GM21786 (cell line): ENCODE measurements around the gene SNX25.

ENCODE experiments used
- ATAC-seq: cut with Tn5 transposase; IDR thresholded peaks from one replicate; pipeline ENCODE4 v1.9.1; 2021; ENCODE audit not compliant: unreplicated experiment

SNX25 gene

DNA sequence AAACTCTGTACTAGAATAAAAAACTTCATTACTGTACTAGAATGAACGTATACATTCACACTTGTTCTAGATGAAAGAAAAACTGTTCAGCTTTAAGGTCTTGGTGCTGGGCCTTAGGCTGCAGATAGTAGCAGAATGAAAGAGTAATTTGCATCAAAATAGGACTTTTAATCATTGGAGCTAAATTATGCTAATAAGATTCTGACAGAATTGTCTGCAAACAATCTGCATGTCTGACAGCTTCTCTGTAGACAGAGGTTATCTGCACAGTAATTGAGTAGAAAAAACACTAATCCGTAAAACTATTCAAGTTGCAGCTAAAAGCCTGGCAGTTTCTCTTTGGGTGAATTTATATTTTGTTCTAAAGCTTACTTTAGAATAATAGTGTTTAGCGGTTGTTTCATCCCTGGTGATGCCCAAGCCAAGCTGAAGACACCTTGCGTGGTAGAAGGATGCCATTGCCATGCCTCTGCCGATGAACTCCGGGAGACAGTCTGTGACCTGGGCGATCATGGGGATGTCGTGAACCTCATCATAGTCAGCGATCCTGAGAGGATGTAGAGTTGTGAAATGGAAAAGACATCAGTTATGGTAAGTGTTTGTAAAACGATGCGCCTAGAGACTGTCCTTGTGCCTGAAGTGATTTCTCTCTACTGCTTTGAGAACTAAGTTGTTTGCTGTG is 161.0 kb downstream of the SNX25 start:
- no peak for ATAC-seq

DNA sequence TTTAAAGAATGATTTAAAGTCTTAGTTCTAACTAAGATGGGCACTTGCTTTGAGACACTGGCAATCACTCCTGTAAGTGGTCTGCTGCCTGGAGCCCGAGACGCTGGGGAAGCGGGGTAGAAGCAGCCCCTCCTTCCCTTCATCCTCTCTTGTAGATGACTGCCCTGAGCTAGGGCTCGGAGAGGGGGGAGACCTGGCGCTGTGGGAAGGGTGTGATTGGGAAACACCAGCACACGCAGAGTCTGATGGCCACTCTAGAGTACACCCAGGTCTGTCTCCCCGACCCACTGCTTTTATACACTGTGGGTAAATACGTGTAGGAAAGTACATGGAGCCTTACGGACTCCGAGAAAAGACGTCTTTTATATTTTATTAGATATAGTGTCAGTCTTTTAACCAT is 162.3 kb downstream of the SNX25 start:
- ATAC-seq = no peak

DNA sequence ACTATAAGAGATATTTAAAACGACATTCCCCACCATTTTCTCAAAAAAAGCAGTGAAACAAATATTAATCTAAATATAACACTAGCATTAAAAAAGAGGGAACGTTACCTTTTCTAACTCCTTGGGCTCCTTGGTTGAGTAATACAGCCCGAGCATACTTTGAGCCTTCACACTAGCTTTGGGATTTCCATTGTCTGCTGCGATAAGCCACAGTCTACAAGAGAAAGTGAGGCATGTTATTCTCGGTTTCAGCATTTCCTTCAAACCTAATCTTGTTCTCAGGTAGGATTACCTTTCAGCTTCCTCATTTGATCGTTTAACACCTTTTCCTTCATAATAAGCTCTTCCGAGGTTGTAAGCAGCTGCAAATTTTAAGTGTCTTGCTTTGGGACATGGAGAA is 164.6 kb downstream of the SNX25 start:
- ATAC-seq = no peak

DNA sequence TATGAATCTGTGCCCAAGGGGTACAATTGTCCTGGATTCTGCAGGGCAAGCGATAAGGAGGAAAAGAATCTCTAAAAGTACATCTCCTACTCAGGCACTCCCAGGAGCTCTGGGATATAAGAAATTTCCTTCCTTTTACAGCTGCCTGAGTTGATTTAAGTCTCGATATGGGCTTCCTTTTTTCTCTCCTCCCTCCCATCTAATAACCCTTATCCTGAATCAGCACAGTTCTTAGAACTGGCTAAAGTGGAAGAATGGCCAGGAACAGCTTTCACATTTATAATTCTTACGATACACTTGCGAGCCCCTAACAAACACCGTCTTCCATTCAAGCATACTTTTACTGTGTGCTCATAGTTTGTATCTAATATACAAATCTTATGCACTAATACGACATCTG is 165.2 kb downstream of the SNX25 start:
- no peak for ATAC-seq

DNA sequence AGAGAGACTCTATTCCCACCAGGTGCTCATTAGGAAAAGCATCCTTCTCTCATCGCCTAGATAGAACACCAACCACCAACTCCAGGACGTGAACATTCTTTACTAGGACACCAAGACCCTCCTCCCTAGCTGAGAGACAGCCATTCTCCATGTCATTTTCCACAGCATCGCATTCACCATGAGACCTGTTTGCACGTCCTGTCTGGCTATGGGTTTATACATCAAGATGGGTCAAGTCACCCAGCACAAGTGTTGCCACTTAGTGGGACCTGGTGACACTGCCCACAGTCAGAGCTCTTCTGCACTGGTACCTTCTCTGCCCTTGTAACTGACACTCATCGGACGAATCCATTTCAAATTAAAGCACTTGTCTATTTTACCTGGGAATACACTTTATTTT is 168.9 kb downstream of the SNX25 start:
- no peak for ATAC-seq

DNA sequence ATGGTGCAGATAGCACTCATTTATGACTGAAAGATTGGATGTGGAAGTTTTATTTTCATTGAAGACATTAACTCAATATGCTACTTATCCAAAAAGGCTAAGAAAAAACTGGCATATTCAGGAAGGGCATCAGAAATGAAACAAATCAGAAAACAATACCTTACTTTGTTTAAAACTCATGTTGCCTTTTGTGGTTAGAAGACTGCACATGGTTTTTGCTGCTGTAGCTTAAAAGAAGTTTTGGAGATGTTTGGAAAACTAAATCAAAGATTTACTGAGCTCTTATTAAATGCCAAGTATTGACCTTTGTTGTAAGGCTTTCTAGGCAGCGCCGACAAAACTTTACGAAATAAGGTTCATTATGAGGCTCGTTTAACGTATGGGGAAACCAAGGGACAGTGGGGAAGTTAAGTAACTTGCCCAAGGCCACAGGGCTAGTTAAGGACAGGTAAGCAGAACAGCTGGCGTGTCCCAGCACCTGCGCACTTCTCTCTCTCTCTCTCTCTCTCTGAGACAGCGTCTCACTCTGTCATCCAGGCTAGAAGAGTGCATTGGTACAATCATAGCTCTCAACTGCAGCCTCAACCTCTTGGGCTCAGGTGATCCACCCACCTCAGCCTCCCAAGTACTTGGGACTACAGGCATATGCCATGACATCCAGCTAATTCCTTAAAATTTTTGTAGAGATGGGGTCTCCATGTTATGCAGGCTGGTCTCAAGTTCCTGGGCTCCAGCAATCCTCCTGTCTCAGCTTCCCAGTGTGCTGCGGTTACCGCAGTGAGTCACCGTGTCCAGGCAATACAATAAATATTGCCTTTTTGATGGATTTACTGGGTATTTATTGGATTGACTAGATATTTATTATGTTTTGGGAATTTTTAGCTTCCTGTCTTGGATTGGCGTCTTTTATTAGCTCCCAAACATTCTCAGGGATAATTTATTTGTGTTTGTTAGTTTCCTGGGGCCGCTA is 170.2 kb downstream of the SNX25 start:
- no peak for ATAC-seq

DNA sequence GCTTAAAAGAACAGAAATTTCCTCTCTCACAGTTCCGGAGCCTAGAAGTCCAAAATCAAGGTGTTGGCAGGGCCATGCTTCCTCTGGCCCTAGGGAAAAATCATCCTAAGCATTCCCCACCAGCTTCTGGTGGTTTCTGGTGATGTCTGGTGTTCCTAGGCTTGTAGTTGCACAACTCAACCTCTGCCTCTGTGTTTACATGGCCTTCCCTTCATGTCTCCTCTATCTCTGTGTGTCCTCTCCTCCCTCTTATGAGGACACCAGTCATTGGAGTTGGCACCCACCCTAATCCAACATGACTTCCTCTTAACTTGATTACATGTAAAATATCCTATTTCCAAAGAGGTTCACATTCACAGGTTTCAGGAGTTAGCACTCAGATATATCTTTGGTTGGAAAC is 170.9 kb downstream of the SNX25 start:
- ATAC-seq = no peak

DNA sequence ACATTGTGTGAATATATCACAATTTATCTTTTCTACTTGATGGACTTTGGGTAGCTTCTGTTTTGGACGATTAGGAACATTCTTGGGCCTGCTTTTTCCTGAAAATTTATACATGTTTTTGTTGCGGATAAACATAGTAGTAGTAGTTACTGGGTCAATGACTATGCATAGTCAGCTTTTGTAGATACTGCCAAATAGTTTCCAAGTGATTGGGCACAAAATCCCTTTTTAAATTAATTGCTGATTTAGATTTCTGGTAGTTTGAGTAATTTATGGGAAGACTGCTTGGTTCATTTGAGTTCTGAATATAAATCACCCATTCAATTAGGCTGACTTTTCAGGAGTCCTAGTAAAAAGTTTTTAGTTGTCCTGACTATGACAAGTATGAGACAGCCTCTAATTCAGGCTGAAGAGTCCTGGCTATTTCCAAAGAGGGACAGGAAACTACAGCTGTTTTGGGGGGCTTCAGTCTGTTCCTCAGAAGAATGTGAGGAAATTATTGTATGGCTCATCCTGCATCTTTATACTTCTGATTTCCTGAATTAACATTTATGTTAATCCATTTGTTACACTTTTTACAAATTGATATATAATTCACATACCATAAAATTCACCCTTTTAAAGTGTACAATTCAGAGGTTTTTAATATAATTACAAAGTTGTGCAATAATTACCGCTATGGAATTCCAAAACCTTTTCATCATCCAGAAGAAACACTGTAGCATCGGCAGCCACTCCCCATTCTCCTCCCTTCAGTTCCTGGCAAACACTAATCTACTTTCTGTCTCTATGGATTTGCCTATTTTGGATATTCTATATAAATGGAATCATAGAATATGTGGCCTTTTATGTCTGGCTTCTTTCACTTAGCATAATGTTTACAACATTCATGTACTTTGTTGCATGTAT is 172.1 kb downstream of the SNX25 start:
- no peak for ATAC-seq

DNA sequence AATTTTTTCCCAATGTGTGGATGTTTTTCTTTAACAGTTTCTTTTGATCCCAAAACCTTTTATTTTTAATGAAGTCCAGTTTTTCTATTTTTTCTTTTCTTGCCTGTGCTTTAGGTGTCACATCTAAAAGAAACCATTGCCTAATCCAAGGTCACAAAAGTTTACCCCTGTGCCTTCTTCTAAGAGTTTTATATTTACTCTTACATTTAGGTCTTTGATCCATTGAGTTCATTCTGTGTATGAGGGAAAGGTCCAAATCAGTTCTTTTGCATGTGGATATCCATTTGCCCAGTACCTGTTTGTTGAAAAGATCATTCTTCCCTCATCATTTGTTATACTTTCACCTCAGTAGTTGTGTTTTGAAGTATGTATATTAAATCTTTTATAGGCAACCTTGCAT is 173.4 kb downstream of the SNX25 start:
- ATAC-seq = no peak

DNA sequence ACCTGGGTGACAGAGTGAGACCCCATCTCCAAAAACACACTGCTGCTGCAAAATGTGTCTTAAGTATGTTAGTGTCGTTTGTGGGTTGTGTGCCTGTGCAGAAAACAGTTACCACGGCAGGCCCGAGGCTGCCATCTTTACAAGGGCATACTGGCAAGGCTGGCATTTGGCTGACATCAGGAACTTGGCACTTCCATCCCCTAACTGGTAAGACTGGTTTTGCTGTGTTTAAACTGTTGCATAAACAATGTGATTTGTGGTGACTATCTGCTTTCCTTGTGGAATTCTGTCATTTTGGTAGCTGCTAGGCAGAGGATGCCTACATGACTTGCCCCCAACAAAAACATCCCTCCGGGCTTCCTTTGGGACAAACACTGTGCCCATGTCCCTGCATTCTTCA is 174.1 kb downstream of the SNX25 start:
- no peak for ATAC-seq

DNA sequence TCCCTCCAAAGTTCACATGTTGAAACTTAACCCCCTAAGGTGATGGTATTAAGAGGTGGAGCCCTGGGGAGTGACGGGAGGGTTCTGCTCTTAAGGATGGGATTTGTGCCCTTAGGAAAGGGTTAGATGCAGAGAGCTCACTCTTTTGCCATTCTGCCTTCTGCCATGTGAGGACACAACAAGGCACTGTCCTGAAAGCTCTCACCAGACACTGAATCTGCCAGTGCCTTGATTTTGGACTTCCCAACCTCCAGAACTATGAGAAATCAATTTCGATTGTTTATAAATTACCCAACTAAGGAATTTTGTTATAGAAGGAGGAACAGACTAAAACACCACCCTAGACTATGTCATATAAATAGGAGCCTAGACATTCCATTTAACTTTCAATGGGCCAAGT is 174.7 kb downstream of the SNX25 start:
- ATAC-seq = no peak

DNA sequence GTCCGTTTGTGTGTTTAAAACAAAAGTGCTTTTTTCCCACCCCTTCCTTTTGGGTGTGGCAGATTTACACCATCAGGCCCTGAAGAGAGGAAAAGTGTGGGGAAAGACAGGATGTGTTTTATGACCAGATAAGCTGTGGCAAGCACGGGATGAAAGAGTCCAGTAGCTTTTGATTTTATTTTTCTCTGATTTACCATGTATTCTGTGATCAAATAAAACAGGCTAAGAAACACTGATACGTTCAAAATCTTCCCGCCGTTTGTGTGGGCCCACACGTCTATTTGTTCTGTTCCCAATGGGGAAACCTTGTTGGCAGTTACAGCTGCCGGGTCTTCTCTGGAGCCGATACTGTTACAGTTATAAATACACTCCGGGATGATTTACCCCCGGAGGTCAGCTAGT is 175.5 kb downstream of the SNX25 start:
- ATAC-seq = no peak

DNA sequence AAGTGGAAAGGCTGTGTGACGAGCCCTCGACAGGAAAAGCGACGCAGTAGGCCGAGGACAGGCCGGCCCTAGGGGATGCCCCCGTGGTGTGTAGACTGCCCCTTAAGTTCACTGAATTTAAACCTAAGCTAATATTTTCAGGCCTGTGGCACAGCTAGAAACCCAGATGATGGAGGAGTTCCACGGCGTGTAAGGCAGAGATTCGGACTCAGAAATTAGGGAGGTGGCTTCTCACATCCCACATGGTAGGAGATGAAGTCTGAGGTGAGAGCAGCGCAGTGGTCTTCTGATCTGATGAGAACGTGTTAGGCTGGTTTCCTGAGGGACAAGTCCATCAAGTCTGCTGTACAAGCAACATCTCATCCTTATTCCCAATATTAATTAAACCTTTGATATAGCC is 178.6 kb downstream of the SNX25 start:
- ATAC-seq = no peak

DNA sequence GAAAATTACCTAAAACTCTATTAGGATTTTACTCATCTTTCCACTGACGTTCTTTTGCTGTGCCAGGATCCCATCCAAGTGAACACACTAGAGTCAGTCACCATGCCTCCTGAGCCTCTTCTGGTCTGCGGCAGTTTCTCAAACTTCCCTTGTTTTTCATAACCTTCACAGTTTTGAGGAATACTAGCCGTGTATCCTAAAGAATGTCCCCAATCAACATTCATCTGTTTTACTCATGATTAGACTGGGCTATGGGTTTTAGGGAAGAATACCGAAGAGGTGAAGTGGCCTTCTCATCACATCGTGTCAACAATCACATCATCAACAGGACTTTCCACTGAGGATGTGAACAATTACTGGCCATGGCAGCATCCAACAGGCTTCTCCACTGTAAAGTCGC is 181.5 kb downstream of the SNX25 start:
- ATAC-seq = no peak

DNA sequence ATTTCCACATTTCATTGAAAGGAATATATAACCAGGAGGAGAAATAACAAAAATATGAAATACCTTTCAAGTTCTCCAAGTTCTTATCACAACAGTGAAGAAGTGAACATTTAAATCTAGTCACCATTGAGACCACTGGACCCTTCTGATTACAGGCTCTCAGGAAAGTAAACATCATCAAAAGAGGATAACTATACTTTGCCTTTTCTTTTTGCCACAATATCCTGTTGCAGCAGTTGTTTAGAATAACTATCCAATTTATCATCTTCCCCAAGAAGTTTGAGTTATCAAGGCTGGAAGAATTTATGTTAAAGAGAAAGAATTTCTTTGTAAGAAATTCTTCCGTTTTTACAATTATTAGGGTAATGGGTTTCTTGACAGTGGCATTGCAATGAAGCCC is 182.8 kb downstream of the SNX25 start:
- ATAC-seq = no peak

DNA sequence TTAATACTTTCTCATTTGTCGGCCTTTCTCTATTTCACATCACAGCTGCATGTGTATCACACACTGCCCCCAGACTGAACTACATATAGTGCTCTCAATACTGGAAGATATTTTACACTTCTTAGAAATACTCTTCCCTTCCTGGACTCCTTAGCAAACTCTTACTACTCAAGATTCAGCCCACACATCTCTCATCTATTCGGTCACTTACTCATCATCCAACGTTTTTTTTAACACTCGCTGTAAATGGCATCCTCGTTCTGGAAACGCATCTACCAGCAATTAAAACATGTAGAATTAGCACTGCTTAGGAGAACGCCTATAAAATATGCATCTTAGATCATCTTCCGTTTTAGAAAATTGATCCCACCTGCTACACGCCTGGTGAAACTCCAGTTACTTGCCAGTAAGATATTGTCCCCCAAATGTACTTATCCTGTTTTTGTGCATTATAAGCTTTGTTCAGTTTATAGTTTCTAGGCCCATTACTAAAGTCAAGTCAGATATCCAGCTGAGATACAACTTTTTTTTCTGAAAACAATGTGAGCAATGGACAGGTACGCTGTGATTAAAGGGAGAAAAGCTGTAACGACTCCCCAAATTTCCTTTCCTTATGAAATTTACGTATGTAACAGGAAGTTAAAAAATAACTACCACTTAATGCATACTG is 185.3 kb downstream of the SNX25 start:
- ATAC-seq = no peak

DNA sequence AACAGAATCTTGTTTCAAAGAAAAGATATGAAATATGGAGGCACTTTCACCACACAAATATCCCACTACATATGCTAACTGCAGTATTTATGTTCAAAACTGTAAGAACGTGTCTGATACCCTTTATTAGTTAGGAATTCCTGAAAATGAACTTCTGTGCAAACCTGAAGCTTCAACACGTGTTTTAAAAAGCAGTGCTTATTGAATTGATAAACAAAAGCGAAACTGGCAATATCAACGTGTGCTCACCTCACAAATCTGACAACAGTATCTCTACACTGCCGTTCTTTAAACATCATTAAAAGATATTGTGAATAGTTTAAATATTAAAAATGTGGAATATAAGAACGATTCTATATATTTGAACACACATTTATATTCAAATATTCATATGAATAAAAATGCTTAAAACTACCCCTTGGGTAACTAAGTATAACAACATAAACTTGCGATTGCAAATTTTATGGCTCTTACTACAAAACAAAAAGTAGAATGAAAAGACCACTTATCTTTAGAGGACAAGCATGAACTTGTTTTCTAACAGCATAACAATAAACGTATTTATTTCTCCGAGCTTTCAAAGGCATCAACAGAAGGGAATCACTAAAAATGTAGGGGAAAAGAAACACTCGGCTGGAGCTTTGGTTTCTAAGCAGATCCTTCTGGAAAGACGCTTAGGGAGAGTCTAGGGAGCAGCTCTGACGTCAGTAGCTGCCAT is 186.0 kb downstream of the SNX25 start, which contains the start of gene LRP2BP:
TSS of gene LRP2BP (minus strand) at position 687 of the 718 bp plus-strand sequence. CDS start 17,738 bp downstream, outside the sequence.
- ATAC-seq = no peak

DNA sequence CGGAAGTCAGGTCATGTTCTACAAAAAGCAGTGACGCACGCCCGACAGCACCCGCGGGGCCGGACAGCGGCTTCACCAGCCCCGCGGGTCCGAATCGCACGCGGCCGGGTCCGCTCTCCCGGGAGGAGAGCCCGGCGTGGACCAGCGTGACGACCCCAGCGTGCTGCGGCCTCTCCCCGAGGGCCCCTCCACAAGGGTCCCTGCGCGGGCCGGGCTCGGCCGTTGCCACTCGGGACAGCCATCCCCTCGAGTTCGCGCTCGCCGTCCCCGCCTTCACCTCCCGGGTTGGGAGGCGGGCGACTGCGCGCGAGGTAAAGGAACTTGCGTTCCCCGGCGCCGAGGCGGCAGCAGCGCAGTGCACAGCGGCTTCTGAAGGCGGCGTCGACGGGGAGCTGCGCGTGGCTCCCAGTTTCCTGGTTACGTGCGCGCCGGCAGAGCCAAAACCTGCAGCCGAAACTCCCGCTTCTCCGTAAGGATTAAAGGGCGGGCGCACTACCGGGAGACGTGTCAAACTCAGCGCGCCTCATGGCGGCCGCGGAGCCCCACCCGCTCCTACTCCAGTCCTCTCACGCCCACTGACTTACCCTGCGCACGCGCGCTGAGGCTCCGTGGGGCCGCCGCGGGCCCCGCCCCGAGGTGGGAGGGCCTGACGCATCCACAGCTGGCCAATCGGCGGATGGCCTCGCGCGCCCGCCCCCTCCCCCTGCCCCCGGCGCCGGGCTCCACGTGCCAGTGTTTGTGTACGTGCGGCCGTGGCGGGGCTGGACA is 186.7 kb downstream of the SNX25 start:
- peak; percentile 67 for ATAC-seq

DNA sequence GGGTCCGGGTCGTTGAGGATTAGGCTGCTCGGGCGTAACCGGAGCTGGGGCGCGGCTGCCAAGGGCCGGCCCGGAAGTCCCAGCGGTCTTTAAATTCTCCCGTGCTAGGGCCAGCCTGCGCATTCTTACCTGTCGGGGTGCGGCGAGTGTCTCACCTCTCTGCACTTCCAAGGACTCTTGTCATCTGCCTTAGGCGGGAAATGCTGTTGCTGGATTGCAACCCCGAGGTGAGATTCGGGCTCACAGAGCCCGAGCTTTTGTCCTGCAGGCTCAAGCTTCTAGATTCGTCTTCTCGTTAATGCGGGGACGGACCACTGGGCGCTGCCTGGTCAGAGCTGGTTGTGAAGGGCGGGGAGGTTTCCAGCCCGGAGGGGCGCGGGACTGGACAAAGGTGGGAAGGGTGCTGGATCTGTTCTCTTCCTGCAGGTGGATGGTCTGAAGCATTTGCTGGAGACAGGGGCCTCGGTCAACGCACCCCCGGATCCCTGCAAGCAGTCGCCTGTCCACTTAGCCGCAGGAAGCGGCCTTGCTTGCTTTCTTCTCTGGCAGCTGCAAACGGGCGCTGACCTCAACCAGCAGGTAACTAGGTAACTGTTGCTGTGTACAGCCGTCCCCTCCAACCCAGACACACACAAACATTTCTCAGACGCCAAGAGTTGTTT is 187.5 kb downstream of the SNX25 start, which contains the start of gene ANKRD37:
TSS of gene ANKRD37 (plus strand) at position 118 of the 662 bp plus-strand sequence. CDS start at position 201, 83 bp downstream.
- ATAC-seq = no peak
